Hepatocyte (in vitro differentiated cells): ENCODE data around the gene PLXNA2. TPM values are rescaled to one million over a fixed set of nuclear protein-coding genes. Genes with fewer than 3 reads are reported as not detected.

Source experiments
- DNase-seq: peaks from one replicate; pipeline ENCODE4 v3.0.0-alpha.2; 2016; ENCODE audit warnings: low spot score
- H2AFZ ChIP-seq: fragments of 200-600 bp; sonication (generic); 2 replicates; pipeline ENCODE4 v1.6.0; 2016; ENCODE audit warnings: antibody characterized with exemption, mild to moderate bottlenecking
- H3K27ac ChIP-seq: fragments of 200-600 bp; sonication (generic); 2 replicates; pipeline ENCODE4 v1.5.1; 2016; ENCODE audit warnings: mild to moderate bottlenecking
- H3K27me3 ChIP-seq: fragments of 200-600 bp; sonication (generic); 2 replicates; pipeline ENCODE4 v1.6.1; 2016
- H3K36me3 ChIP-seq: fragments of 200-600 bp; sonication (generic); replicated peaks from 2 replicates; pipeline ENCODE4 v1.5.1; 2016; ENCODE audit warnings: low read depth; ENCODE audit not compliant: insufficient read depth
- H3K4me1 ChIP-seq: fragments of 200-600 bp; sonication (generic); 2 replicates; pipeline ENCODE4 v1.5.1; 2016; ENCODE audit warnings: mild to moderate bottlenecking, moderate library complexity; ENCODE audit not compliant: insufficient read depth
- H3K4me2 ChIP-seq: fragments of 200-600 bp; sonication (generic); 2 replicates; pipeline ENCODE4 v1.6.0; 2016
- H3K4me3 ChIP-seq: fragments of 200-600 bp; sonication (generic); 2 replicates; pipeline ENCODE4 v1.5.1; 2016; ENCODE audit warnings: mild to moderate bottlenecking
- H3K79me2 ChIP-seq: fragments of 200-600 bp; sonication (generic); 2 replicates; pipeline ENCODE4 v1.6.0; 2017; ENCODE audit warnings: mild to moderate bottlenecking
- H3K9me2 ChIP-seq: fragments of 200-600 bp; sonication (generic); replicated peaks from 2 replicates; pipeline ENCODE4 v1.6.0; 2017; ENCODE audit warnings: mild to moderate bottlenecking; ENCODE audit not compliant: insufficient read depth
- H3K9me3 ChIP-seq: fragments of 200-600 bp; sonication (generic); 2 replicates; pipeline ENCODE4 v1.5.1; 2016; ENCODE audit warnings: low read depth, mild to moderate bottlenecking
- H4K20me1 ChIP-seq: fragments of 200-600 bp; sonication (generic); 2 replicates; pipeline ENCODE4 v1.6.0; 2016; ENCODE audit warnings: mild to moderate bottlenecking; ENCODE audit not compliant: insufficient read depth, poor library complexity, severe bottlenecking
- EZH2 ChIP-seq: fragments of 200-600 bp; sonication (generic); IDR thresholded peaks from 2 replicates; pipeline ENCODE4 v1.6.1; 2016; ENCODE audit warnings: antibody characterized with exemption, mild to moderate bottlenecking, borderline replicate concordance
- EZH2phosphoT487 ChIP-seq: fragments of 200-600 bp; sonication (generic); IDR thresholded peaks from one replicate; pipeline ENCODE4 v1.6.1; 2018; ENCODE audit warnings: antibody characterized with exemption, mild to moderate bottlenecking, low read depth, moderate library complexity; ENCODE audit not compliant: unreplicated experiment, severe bottlenecking
- WGBS: methylation state at CpG from one replicate; pipeline ENCODE4 v1.1.6; 2016; ENCODE audit warnings: low lambda C conversion rate; ENCODE audit errors: missing lambda C conversion rate; 5-methylcytosine and 5-hydroxymethylcytosine counted together
- polyA plus RNA-seq: library from polyadenylated mRNA; unstranded; fragments of >200 nt; fragmentation: Nextera tagmentation; extraction: Ambion mirVana; gene quantifications from 2 replicates; pipeline ENCODE4 v1.2.1, GENCODE V29; 2016
- total RNA-seq: library from RNA; depleted of rRNA; stranded (reverse); fragments of >200 nt; gene quantifications from 2 replicates; pipeline ENCODE4 v1.2.3, GENCODE V29; 2014
- TF ChIP-seq, protein P1 (sequence below): fragments of 200-600 bp; sonication (generic); IDR thresholded peaks from 2 replicates; pipeline ENCODE4 v1.5.1; 2016; ENCODE audit warnings: antibody characterized with exemption, mild to moderate bottlenecking; ENCODE audit not compliant: poor library complexity

Gene PLXNA2
- total and polyA plus RNA-seq, 2 experiments from 2014 or later: 9.8 to 13.1 TPM

DNA sequence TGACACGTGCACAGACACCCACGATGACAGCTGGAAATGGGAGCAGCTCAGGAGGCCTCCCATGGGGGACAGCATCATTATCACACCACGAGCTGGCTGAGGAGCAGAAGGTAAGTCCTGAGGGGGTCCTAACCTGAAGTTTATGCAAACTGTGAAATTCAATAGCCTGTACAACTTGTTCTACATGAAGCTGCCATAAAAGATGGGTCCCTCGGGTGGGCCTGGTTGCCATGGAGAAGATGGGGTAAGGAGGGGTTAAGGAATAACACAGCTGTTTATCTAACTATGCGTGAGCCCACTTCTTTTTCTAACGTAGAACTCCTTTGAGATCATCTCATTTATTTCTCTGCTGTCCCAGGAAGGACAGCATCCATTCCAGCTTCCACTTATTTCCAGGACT, 169.8 kb downstream of the PLXNA2 start:
- no peak overlapping the region for H3K4me2 ChIP-seq
- no peaks in the 10 kb centered on the region for H3K9me2 ChIP-seq
- H3K36me3 ChIP-seq: no peaks in the 10 kb centered on the region
- H3K4me3 ChIP-seq: no peak overlapping the region
- H4K20me1 ChIP-seq: no peaks in the 10 kb centered on the region
- DNase-seq: no peak
- no peaks in the 10 kb centered on the region for H3K27me3 ChIP-seq
- no peaks in the 10 kb centered on the region for H3K79me2 ChIP-seq
- TF ChIP-seq, protein P1, sequence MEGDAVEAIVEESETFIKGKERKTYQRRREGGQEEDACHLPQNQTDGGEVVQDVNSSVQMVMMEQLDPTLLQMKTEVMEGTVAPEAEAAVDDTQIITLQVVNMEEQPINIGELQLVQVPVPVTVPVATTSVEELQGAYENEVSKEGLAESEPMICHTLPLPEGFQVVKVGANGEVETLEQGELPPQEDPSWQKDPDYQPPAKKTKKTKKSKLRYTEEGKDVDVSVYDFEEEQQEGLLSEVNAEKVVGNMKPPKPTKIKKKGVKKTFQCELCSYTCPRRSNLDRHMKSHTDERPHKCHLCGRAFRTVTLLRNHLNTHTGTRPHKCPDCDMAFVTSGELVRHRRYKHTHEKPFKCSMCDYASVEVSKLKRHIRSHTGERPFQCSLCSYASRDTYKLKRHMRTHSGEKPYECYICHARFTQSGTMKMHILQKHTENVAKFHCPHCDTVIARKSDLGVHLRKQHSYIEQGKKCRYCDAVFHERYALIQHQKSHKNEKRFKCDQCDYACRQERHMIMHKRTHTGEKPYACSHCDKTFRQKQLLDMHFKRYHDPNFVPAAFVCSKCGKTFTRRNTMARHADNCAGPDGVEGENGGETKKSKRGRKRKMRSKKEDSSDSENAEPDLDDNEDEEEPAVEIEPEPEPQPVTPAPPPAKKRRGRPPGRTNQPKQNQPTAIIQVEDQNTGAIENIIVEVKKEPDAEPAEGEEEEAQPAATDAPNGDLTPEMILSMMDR: no peak
- TF ChIP-seq EZH2phosphoT487 (no peak), EZH2 (no peak)
- H3K9me3 ChIP-seq: no peaks in the 10 kb centered on the region
- no peak overlapping the region for H2AFZ ChIP-seq
- no peaks in the 10 kb centered on the region for H3K4me1 ChIP-seq
- WGBS: 86% methylated on average over 6 of the region's 6 CpGs
- no peak overlapping the region for H3K27ac ChIP-seq

DNA sequence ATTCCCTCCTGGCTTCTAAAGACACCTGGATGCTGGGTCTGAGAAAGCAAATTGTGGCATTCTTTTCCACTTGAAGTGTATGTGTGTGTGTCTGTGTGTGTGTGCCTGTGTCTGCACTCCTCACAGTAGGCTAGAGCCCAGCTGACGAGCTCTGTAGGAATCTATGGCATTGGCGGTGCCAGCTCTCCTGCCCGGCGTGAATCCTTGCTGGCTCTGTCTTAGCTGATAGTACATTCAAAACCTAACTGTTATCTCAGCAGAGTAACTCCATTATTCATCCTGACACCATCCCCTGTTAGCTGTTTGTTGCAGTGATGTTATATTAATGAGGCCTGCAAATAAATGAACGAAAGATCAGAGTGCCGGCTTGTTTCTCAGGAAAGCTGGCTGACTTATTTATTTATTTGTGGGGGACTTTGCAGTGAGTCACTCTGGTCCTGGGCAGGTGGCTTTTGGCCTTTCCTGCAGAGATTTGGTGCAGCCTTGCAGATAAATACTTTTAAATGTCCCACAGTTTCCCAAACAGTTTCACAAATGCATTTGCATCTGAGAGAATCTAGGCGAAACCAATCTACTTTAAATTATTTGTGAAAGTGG, 172.7 kb downstream of the PLXNA2 start:
- DNase-seq: no peak
- H3K4me1 ChIP-seq: no peaks in the 10 kb centered on the region
- H3K4me2 ChIP-seq: no peak overlapping the region
- H3K9me2 ChIP-seq: no peaks in the 10 kb centered on the region
- no peaks in the 10 kb centered on the region for H3K36me3 ChIP-seq
- H3K79me2 ChIP-seq: no peaks in the 10 kb centered on the region
- TF ChIP-seq EZH2 (no peak), EZH2phosphoT487 (no peak)
- TF ChIP-seq, protein P1: no peak
- H3K9me3 ChIP-seq: no peaks in the 10 kb centered on the region
- H2AFZ ChIP-seq: no peak overlapping the region
- no peaks in the 10 kb centered on the region for H3K27me3 ChIP-seq
- H3K27ac ChIP-seq: no peak overlapping the region
- H3K4me3 ChIP-seq: no peak overlapping the region
- H4K20me1 ChIP-seq: no peaks in the 10 kb centered on the region
- 77% methylated on average over 7 of the region's 7 CpGs for WGBS

DNA sequence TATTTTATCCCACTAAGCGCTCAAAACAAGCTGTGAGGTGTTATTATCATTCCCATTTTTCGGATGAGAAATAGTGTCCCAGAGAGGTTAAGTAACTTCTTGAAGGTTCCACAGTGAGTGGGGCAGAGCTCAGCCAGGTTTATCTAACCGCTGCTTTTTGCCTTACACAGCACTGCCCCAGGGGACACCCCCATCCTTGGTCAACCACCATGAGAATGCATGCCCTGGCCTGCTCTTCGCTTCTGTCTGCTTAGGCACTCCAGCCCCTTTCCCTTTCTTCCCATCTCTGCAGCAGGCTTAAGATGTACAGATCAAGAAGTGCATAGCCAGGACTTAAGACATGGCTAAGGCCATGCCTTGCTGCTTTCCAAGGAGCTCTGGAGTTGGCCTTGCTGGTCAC, 174.3 kb downstream of the PLXNA2 start:
- Histone ChIP-seq H3K27ac (no peak overlapping the region), H3K4me3 (no peak overlapping the region), H4K20me1 (no peaks in the 10 kb centered on the region), H3K36me3 (no peaks in the 10 kb centered on the region), H3K9me3 (no peaks in the 10 kb centered on the region), H3K27me3 (no peaks in the 10 kb centered on the region), H3K4me1 (no peaks in the 10 kb centered on the region), H3K79me2 (no peaks in the 10 kb centered on the region), H3K9me2 (no peaks in the 10 kb centered on the region), H3K4me2 (no peak overlapping the region), H2AFZ (no peak overlapping the region)
- no peak for DNase-seq
- no peak for TF ChIP-seq EZH2
- no peak for TF ChIP-seq EZH2phosphoT487
- TF ChIP-seq, protein P1: no peak
- 94% methylated on average over 4 of the region's 4 CpGs for WGBS
